GM23338 (cell line): ENCODE results near the gene XKR7. TPM values are rescaled to one million over a fixed set of nuclear protein-coding genes. Genes with fewer than 3 reads are reported as not detected.
A peak's percentile ranks its signal among the peaks of the same experiment; 100 is the strongest.

Source experiments
- ATAC-seq: fragments of 200-7000 bp; cut with Tn5 transposase; 3 replicates; pipeline ENCODE4 v1.9.1; 2020
- DNase-seq: peaks from one replicate; pipeline ENCODE4 v3.0.0-alpha.2; 2015; ENCODE audit warnings: low spot score
- H2AFZ ChIP-seq: fragments of 200-600 bp; sonication (generic); 2 replicates; pipeline ENCODE4 v1.8.0; 2016; ENCODE audit warnings: antibody characterized with exemption, mild to moderate bottlenecking, moderate library complexity
- H3F3A ChIP-seq: fragments of 200-600 bp; sonication (generic); replicated peaks from 2 replicates; pipeline ENCODE4 v1.8.0; 2017; ENCODE audit warnings: antibody characterized with exemption, mixed run types, low read depth
- H3K27ac ChIP-seq: fragments of 200-600 bp; sonication (generic); 2 replicates; pipeline ENCODE4 v1.6.1; 2016; ENCODE audit warnings: low read depth
- H3K27me3 ChIP-seq: fragments of 200-600 bp; sonication (generic); 2 replicates; pipeline ENCODE4 v1.8.0; 2016; ENCODE audit warnings: mild to moderate bottlenecking, mixed run types, moderate library complexity; ENCODE audit not compliant: insufficient read depth
- H3K36me3 ChIP-seq: fragments of 200-600 bp; sonication (generic); 2 replicates; pipeline ENCODE4 v1.8.0; 2016; ENCODE audit warnings: mild to moderate bottlenecking; ENCODE audit not compliant: insufficient read depth
- H3K4me1 ChIP-seq: fragments of 200-600 bp; sonication (generic); 2 replicates; pipeline ENCODE4 v1.8.0; 2016; ENCODE audit warnings: mild to moderate bottlenecking, moderate library complexity; ENCODE audit not compliant: insufficient read depth
- H3K4me2 ChIP-seq: fragments of 200-600 bp; sonication (generic); 2 replicates; pipeline ENCODE4 v1.7.1; 2017; ENCODE audit warnings: mixed run types
- H3K4me3 ChIP-seq: fragments of 200-600 bp; sonication (generic); 2 replicates; pipeline ENCODE4 v1.6.1; 2016; ENCODE audit warnings: mixed run types
- H3K79me2 ChIP-seq: fragments of 200-600 bp; sonication (generic); replicated peaks from 2 replicates; pipeline ENCODE4 v1.8.0; 2017; ENCODE audit warnings: mild to moderate bottlenecking; ENCODE audit not compliant: insufficient read depth
- H3K9me2 ChIP-seq: fragments of 200-600 bp; sonication (generic); 2 replicates; pipeline ENCODE4 v1.8.0; 2017; ENCODE audit not compliant: insufficient read depth
- H4K20me1 ChIP-seq: fragments of 200-600 bp; sonication (generic); replicated peaks from 2 replicates; pipeline ENCODE4 v1.8.0; 2017; ENCODE audit warnings: mild to moderate bottlenecking; ENCODE audit not compliant: insufficient read depth
- H3K27ac Mint-ChIP-seq: 2 replicates; pipeline ENCODE4 v1.8.0; 2020; ENCODE audit warnings: inconsistent platforms, mild to moderate bottlenecking, moderate library complexity, mixed read lengths
- H3K27me3 Mint-ChIP-seq: 3 replicates; pipeline ENCODE4 v1.8.0; 2022; ENCODE audit warnings: low read depth, mild to moderate bottlenecking, moderate library complexity, mixed read lengths, inconsistent platforms; ENCODE audit not compliant: insufficient read depth, poor library complexity
- H3K36me3 Mint-ChIP-seq: 3 replicates; pipeline ENCODE4 v1.8.0; 2021; ENCODE audit warnings: low read depth, mild to moderate bottlenecking, inconsistent platforms, moderate library complexity, mixed read lengths
- H3K4me1 Mint-ChIP-seq: 3 replicates; pipeline ENCODE4 v1.8.0; 2020; ENCODE audit warnings: mild to moderate bottlenecking, inconsistent platforms, mixed read lengths
- H3K4me3 Mint-ChIP-seq: 3 replicates; pipeline ENCODE4 v1.8.0; 2021; ENCODE audit warnings: moderate library complexity, mild to moderate bottlenecking, inconsistent platforms, mixed read lengths
- H3K9me3 Mint-ChIP-seq: 3 replicates; pipeline ENCODE4 v1.8.0; 2020; ENCODE audit warnings: moderate library complexity, mild to moderate bottlenecking, inconsistent platforms, mixed read lengths
- CTCF ChIP-seq, 2 experiments: fragments of 200-600 bp in 1 of 2; sonication (generic) in 1 of 2; conservative IDR thresholded peaks; 2 replicates each; pipeline versions ENCODE4 v1.5.1 to v1.6.1; 2016 to 2017; ENCODE audit warnings: antibody characterized with exemption in 2 of 2, low read depth in 2 of 2, mild to moderate bottlenecking in 2 of 2, moderate library complexity in 1 of 2
- EZH2 ChIP-seq: fragments of 200-600 bp; sonication (generic); IDR thresholded peaks from one replicate; pipeline ENCODE4 v1.8.0; 2017; ENCODE audit warnings: antibody characterized with exemption, mild to moderate bottlenecking, low read depth; ENCODE audit not compliant: unreplicated experiment
- POLR2AphosphoS5 ChIP-seq: IDR thresholded peaks from 2 replicates; pipeline ENCODE4 v1.6.1; 2016; ENCODE audit warnings: antibody characterized with exemption, low read depth
- REST ChIP-seq: IDR thresholded peaks from one replicate; pipeline ENCODE4 v1.6.1; 2018; ENCODE audit warnings: antibody characterized with exemption; ENCODE audit not compliant: unreplicated experiment
- ZNF331 ChIP-seq: fragments of 250-450 bp; sonication (Bioruptor Pico); IDR thresholded peaks from 2 replicates; pipeline ENCODE4 v1.5.0; 2020; ENCODE audit warnings: low read depth, mild to moderate bottlenecking, moderate library complexity
- polyA plus RNA-seq: library from polyadenylated mRNA; unstranded; fragments of >200 nt; fragmentation: Nextera tagmentation; extraction: Ambion mirVana; gene quantifications from 2 replicates; pipeline ENCODE4 v1.2.1, GENCODE V29; 2016
- total RNA-seq: library from RNA; depleted of rRNA; stranded (reverse); fragments of >200 nt; shearing (Covaris generic); gene quantifications from 2 replicates; pipeline ENCODE4 v1.2.3, GENCODE V29; 2014
- TF ChIP-seq, protein P1 (sequence below): fragments of 250-450 bp; sonication (Bioruptor Pico); IDR thresholded peaks from 2 replicates; pipeline ENCODE4 v1.5.0; 2020; ENCODE audit warnings: mild to moderate bottlenecking, moderate library complexity
- TF ChIP-seq, protein P2 (sequence below): IDR thresholded peaks from 2 replicates; pipeline ENCODE4 v1.6.1; 2016; ENCODE audit warnings: antibody characterized with exemption

XKR7 gene
- total and polyA plus RNA-seq, 2 experiments from 2014 or later: 0.61 to 3.9 TPM

- TF ChIP-seq CTCF (conservative IDR thresholded peaks at IDR 0.05; ENCODE audit: low read depth in 2 of 2): peak in 1 of 2 experiments; percentile 61; a peak in 2 of 4 replicates
Measured at GRCh38 chr20:32019156-32019510, 51.2 kb downstream of the XKR7 start (continued).

DNA sequence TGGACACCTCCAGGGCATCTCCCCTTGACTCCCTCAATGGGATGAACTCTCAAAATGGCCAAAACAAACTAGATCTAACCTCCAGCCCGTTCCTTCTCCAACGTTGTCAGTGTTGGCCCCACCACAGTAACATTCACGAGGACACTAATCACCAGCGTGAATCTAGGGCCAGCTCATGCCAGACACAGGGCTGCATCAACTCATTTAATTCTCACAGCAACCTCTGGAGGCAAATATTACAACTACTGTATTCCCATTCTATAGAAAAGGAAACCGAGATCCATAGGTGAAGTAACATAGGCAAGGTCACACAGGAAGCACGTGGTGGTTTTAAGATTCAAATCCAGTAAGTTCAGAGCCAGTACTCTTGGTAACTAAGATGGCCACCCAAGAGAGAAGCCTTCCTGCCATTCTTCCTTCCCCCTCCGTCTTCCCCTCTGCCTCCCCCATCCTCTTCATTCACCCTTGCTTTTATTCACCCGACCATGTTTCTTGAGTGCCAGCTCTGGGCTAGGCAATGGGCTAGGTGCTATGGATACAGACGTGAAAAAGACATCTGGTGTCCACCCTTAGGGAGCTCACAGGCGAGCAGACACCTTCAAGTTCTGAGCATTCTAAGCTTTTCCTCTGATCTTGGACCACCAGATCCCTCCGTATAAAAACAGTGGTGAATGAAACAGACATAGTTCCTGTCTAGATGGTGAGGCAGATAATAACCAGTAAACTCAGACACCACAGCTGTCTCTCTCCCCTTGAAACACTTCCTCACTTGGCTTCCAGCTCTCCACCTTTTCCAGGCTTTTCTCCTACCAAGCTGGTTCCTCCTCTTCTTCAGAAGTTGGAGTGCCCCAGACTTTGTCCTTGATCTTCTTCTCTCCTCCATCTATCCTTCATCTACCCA is 51.9 kb downstream of the XKR7 start:
- Mint-ChIP-seq H3K9me3 (peaks cover 21% of the 10 kb centered on the region; the same call in 2 of the 3 replicates), H3K4me3 (peak overlapping the region; percentile 76), H3K27me3 (peaks cover 5% of the 10 kb centered on the region), H3K27ac (no peak overlapping the region), H3K36me3 (peaks cover 16% of the 10 kb centered on the region; the same call in 2 of the 3 replicates), H3K4me1 (peaks cover 28% of the 10 kb centered on the region)
- peak overlapping the region; percentile 79; the same call in 1 of the 2 replicates for H2AFZ ChIP-seq
- peaks cover 17% of the 10 kb centered on the region; the same call in 1 of the 2 replicates for H3F3A ChIP-seq
- peaks cover 27% of the 10 kb centered on the region for H3K4me1 ChIP-seq
- no peaks in the 10 kb centered on the region; the same call in 1 of the 2 replicates for H3K79me2 ChIP-seq
- H3K9me2 ChIP-seq: no peaks in the 10 kb centered on the region
- ATAC-seq (no peak), DNase-seq (no peak)
- H3K27me3 ChIP-seq: peaks cover 16% of the 10 kb centered on the region
- no peak overlapping the region for H3K27ac ChIP-seq
- H3K36me3 ChIP-seq: no peaks in the 10 kb centered on the region
- peak overlapping the region; percentile 95 for H3K4me2 ChIP-seq
- peaks cover 7% of the 10 kb centered on the region; the same call in 1 of the 2 replicates for H4K20me1 ChIP-seq
- H3K4me3 ChIP-seq: peak overlapping the region; percentile 93
- TF ChIP-seq CTCF (conservative IDR thresholded peaks at IDR 0.05; ENCODE audit: low read depth in 2 of 2) (no peak), POLR2AphosphoS5 (no peak), EZH2 (no peak), REST (no peak), ZNF331 (CRISPR knock-in tag) (no peak)
- TF ChIP-seq, protein P1, sequence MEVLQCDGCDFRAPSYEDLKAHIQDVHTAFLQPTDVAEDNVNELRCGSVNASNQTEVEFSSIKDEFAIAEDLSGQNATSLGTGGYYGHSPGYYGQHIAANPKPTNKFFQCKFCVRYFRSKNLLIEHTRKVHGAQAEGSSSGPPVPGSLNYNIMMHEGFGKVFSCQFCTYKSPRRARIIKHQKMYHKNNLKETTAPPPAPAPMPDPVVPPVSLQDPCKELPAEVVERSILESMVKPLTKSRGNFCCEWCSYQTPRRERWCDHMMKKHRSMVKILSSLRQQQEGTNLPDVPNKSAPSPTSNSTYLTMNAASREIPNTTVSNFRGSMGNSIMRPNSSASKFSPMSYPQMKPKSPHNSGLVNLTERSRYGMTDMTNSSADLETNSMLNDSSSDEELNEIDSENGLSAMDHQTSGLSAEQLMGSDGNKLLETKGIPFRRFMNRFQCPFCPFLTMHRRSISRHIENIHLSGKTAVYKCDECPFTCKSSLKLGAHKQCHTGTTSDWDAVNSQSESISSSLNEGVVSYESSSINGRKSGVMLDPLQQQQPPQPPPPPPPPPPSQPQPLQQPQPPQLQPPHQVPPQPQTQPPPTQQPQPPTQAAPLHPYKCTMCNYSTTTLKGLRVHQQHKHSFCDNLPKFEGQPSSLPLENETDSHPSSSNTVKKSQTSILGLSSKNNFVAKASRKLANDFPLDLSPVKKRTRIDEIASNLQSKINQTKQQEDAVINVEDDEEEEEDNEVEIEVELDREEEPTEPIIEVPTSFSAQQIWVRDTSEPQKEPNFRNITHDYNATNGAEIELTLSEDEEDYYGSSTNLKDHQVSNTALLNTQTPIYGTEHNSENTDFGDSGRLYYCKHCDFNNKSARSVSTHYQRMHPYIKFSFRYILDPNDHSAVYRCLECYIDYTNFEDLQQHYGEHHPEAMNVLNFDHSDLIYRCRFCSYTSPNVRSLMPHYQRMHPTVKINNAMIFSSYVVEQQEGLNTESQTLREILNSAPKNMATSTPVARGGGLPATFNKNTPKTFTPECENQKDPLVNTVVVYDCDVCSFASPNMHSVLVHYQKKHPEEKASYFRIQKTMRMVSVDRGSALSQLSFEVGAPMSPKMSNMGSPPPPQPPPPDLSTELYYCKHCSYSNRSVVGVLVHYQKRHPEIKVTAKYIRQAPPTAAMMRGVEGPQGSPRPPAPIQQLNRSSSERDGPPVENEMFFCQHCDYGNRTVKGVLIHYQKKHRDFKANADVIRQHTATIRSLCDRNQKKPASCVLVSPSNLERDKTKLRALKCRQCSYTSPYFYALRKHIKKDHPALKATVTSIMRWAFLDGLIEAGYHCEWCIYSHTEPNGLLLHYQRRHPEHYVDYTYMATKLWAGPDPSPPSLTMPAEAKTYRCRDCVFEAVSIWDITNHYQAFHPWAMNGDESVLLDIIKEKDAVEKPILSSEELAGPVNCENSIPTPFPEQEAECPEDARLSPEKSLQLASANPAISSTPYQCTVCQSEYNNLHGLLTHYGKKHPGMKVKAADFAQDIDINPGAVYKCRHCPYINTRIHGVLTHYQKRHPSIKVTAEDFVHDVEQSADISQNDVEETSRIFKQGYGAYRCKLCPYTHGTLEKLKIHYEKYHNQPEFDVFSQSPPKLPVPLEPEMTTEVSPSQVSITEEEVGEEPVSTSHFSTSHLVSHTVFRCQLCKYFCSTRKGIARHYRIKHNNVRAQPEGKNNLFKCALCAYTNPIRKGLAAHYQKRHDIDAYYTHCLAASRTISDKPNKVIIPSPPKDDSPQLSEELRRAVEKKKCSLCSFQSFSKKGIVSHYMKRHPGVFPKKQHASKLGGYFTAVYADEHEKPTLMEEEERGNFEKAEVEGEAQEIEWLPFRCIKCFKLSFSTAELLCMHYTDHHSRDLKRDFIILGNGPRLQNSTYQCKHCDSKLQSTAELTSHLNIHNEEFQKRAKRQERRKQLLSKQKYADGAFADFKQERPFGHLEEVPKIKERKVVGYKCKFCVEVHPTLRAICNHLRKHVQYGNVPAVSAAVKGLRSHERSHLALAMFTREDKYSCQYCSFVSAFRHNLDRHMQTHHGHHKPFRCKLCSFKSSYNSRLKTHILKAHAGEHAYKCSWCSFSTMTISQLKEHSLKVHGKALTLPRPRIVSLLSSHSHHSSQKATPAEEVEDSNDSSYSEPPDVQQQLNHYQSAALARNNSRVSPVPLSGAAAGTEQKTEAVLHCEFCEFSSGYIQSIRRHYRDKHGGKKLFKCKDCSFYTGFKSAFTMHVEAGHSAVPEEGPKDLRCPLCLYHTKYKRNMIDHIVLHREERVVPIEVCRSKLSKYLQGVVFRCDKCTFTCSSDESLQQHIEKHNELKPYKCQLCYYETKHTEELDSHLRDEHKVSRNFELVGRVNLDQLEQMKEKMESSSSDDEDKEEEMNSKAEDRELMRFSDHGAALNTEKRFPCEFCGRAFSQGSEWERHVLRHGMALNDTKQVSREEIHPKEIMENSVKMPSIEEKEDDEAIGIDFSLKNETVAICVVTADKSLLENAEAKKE: no peak
- TF ChIP-seq, protein P2, sequence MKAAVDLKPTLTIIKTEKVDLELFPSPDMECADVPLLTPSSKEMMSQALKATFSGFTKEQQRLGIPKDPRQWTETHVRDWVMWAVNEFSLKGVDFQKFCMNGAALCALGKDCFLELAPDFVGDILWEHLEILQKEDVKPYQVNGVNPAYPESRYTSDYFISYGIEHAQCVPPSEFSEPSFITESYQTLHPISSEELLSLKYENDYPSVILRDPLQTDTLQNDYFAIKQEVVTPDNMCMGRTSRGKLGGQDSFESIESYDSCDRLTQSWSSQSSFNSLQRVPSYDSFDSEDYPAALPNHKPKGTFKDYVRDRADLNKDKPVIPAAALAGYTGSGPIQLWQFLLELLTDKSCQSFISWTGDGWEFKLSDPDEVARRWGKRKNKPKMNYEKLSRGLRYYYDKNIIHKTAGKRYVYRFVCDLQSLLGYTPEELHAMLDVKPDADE: no peak
